Naive thymus-derived CD4-positive, alpha-beta T cell (primary cell): ENCODE data around the gene SRSF11. TPM values are rescaled to one million over a fixed set of nuclear protein-coding genes. Genes with fewer than 3 reads are reported as not detected.
"Not testable (repeated sequence)": the region's sequence is repeated elsewhere in the genome, so short reads cannot be mapped to it uniquely, and the experiment has no call there.

ENCODE experiments used
- ATAC-seq: fragments of 150-1000 bp; cut with Tn5 transposase; 2 replicates; pipeline ENCODE4 v1.10.0; 2021; ENCODE audit warnings: mild to moderate bottlenecking, moderate library complexity
- CTCF ChIA-PET: fragments of 350-600 bp; sonication (Branson Sonifier 250); formaldehyde crosslinking; loops from one replicate; lab custom pipeline; 2021; ENCODE audit warnings: antibody characterized with exemption; lab: Charles Lee
- POLR2A ChIA-PET: fragments of 350-600 bp; sonication (Branson Sonifier 250); formaldehyde crosslinking; loops from one replicate; lab custom pipeline; 2021; ENCODE audit warnings: antibody characterized with exemption, inconsistent platforms; lab: Charles Lee
- DNase-seq, 9 donors: peaks; one replicate each; pipeline versions ENCODE4 v3.0.0 to v3.0.0-alpha.2; 2020 to 2022; ENCODE audit warnings: mixed read lengths in 1 of 9
- H3K27ac ChIP-seq: one replicate; pipeline ENCODE4 v1.7.0; 2013; ENCODE audit warnings: mild to moderate bottlenecking, low read depth, low read length, moderate library complexity
- H3K27me3 ChIP-seq, 2 donors: one replicate each; pipeline ENCODE4 v1.7.0; 2013; ENCODE audit warnings: low read length in 2 of 2, mild to moderate bottlenecking in 2 of 2, moderate library complexity in 2 of 2; ENCODE audit not compliant: control insufficient read depth in 2 of 2, insufficient read depth in 2 of 2
- H3K36me3 ChIP-seq, 3 experiments: 1 replicate in 2 of 3; 2 replicates in 1 of 3; pipeline ENCODE4 v1.7.0; 2013; ENCODE audit warnings: low read length in 3 of 3, mild to moderate bottlenecking in 3 of 3, moderate library complexity in 1 of 3; ENCODE audit not compliant: insufficient read depth in 3 of 3, control insufficient read depth in 2 of 3
- H3K4me1 ChIP-seq, 2 donors: one replicate each; pipeline ENCODE4 v1.7.0; 2013; ENCODE audit warnings: low read length in 2 of 2, mild to moderate bottlenecking in 2 of 2, moderate library complexity in 1 of 2; ENCODE audit not compliant: control insufficient read depth in 2 of 2, insufficient read depth in 2 of 2
- H3K4me3 ChIP-seq: 2 replicates; pipeline ENCODE4 v1.7.0; 2013; ENCODE audit warnings: mild to moderate bottlenecking, low read length
- H3K9me3 ChIP-seq, 3 experiments: 1 replicate in 2 of 3; 2 replicates in 1 of 3; pipeline ENCODE4 v1.7.0; 2013; ENCODE audit warnings: low read length in 3 of 3; ENCODE audit not compliant: control insufficient read depth in 2 of 3
- H3K27ac Mint-ChIP-seq, 9 donors: one replicate each; pipeline ENCODE4 v1.8.0; 2020 to 2022; ENCODE audit warnings: mixed read lengths in 9 of 9, mild to moderate bottlenecking in 8 of 9, moderate library complexity in 5 of 9, inconsistent platforms in 2 of 9
- H3K27me3 Mint-ChIP-seq, 5 donors: one replicate each; pipeline ENCODE4 v1.8.0; 2021 to 2022; ENCODE audit warnings: mixed read lengths in 5 of 5, mild to moderate bottlenecking in 1 of 5
- H3K36me3 Mint-ChIP-seq, 5 donors: one replicate each; pipeline ENCODE4 v1.8.0; 2020 to 2022; ENCODE audit warnings: mixed read lengths in 5 of 5, mild to moderate bottlenecking in 3 of 5, inconsistent platforms in 1 of 5
- H3K4me1 Mint-ChIP-seq, 7 donors: one replicate each; pipeline ENCODE4 v1.8.0; 2020 to 2022; ENCODE audit warnings: mixed read lengths in 7 of 7, mild to moderate bottlenecking in 3 of 7, inconsistent platforms in 1 of 7
- H3K4me3 Mint-ChIP-seq, 10 donors: one replicate each; pipeline ENCODE4 v1.8.0; 2020 to 2022; ENCODE audit warnings: mild to moderate bottlenecking in 10 of 10, mixed read lengths in 10 of 10, moderate library complexity in 6 of 10, inconsistent platforms in 2 of 10
- H3K9me3 Mint-ChIP-seq, 11 donors: one replicate each; pipeline ENCODE4 v1.8.0; 2020 to 2022; ENCODE audit warnings: mixed read lengths in 11 of 11, mild to moderate bottlenecking in 4 of 11, inconsistent platforms in 1 of 11, moderate library complexity in 1 of 11
- intact Hi-C, 2 donors: fragments of 100-400 bp; cut with micrococcal nuclease; formaldehyde crosslinking; loops; one replicate each; pipeline ENCODE4 v1.15.1; 2023
- polyA plus RNA-seq, 2 donors: library from polyadenylated mRNA; unstranded; fragments of 300-500 nt; fragmentation: Illumina TruSeq; gene quantifications; one replicate each; pipeline ENCODE4 v1.2.3, GENCODE V29; 2021
- total RNA-seq, 6 experiments: library from RNA in 5 of 6; stranded (reverse) in 5 of 6; gene quantifications; 1 replicate in 5 of 6; 2 replicates in 1 of 6; pipeline ENCODE4 v1.2.3 and lab custom pipeline; 2021 to 2026

The SRSF11 gene, protein sequence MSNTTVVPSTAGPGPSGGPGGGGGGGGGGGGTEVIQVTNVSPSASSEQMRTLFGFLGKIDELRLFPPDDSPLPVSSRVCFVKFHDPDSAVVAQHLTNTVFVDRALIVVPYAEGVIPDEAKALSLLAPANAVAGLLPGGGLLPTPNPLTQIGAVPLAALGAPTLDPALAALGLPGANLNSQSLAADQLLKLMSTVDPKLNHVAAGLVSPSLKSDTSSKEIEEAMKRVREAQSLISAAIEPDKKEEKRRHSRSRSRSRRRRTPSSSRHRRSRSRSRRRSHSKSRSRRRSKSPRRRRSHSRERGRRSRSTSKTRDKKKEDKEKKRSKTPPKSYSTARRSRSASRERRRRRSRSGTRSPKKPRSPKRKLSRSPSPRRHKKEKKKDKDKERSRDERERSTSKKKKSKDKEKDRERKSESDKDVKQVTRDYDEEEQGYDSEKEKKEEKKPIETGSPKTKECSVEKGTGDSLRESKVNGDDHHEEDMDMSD
- total RNA-seq (100 to 1,000 TPM; 190 to 413 (median 372) TPM), polyA plus RNA-seq (100 to 1,000 TPM in 1 of 2 donors, 10 to 100 TPM in 1; 86.3 to 113 TPM), total RNA-seq (lab: John Stamatoyannopoulos, UW) (341 reads per million, percentile 97 among the genes with 10 or more reads in this experiment)

DNA sequence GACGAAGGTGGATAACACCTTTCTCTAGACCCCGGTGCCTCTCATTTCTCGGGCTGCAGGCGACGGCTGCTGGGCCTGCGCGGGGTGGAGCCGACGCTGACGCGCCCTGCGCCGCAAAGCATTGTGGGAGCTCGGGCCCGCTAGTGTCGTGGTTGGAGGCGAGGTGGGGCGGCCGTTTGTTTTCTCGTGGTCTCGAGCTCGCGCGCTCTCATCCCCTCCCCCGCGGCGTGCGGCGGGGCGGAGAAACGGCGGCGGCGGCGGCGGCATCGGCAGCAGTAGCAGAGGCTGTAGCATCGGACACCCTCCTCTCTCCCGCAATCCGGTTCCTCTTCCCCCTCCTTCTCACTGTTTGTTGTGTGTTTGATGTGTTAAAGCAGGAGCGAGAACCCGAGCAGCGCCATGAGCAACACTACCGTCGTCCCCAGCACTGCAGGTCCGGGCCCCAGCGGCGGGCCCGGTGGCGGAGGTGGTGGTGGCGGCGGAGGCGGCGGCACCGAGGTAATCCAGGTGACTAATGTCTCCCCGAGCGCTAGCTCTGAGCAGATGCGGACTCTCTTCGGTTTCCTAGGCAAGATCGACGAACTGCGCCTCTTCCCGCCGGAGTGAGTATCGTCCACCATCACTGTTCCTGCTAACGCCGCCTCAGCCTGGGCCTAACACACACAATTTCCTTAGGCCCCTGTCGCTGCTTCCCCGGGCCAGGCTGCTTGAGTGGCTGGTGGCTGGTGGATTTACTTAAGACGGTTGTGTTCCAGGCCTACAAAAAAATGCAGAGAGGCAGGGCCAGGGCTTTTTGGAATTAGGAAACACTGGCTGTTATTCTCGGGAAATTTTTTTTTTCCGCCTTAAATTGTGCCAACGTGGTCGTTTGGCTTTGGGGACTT lies at the start of gene SRSF11:
SRSF11 (plus strand) TSS at position 143 of the 884 bp plus-strand sequence; CDS start at position 400, 257 bp downstream.
- DNase-seq (peak; percentile 93 to 98 (median 96)), ATAC-seq (peak; percentile 98)
- no peaks in the 10 kb centered on the region for H3K27me3 ChIP-seq
- peak within 1 kb of the TSS; percentile 95 for H3K27ac ChIP-seq
- Mint-ChIP-seq H3K4me3 (peak within 1 kb of the TSS; percentile 86 to 95 (median 91)), H3K4me1 (peaks cover 29 to 65% (median 54%) of the 10 kb centered on the region in 7 donors), H3K27ac (peak within 1 kb of the TSS; percentile 92 to 99 (median 96)), H3K27me3 (peaks cover 0 to 2% (median 0%) of the 10 kb centered on the region in 5 donors), H3K9me3 (peaks cover 0 to 6% (median 0%) of the 10 kb centered on the region in 11 donors), H3K36me3 (peaks cover 0 to 19% (median 13%) of the 10 kb centered on the region in 5 donors)
- peak within 1 kb of the TSS; percentile 85 for H3K4me3 ChIP-seq
- CTCF ChIA-PET: interaction anchor here (0.7 to 1.2 kb wide), 2 partner anchors 133 to 860 kb away, joined by 3 to 4 read pairs; partner anchors contain the start of gene ANKRD13C
- no peaks in the 10 kb centered on the region for H3K9me3 ChIP-seq
- peaks cover 0 to 9% (median 0%) of the 10 kb centered on the region in 3 experiments for H3K36me3 ChIP-seq
- POLR2A ChIA-PET: interaction anchor here (0.6 to 6.6 kb wide), 11 partner anchors 9 to 859 kb away, joined by 3 to 108 read pairs (median 5); partner anchors contain the start of genes ANKRD13C, CTH, LRRC40 and ZRANB2
- H3K4me1 ChIP-seq: peaks cover 22 to 32% of the 10 kb centered on the region in 2 donors
- intact Hi-C loops: loop anchor here (1.0 kb wide), 5 partner anchors 16 to 860 kb away; partner anchors contain the start of genes ANKRD13C (in 2 of the 2), LRRC40 (in 2 of the 2), ZRANB2 (in 2 of the 2) and CTH (in 1 of the 2)

- ChIA-PET CTCF (no interaction called here), POLR2A (interaction anchor here (0.6 kb wide), 1 partner anchor 239 kb away, joined by 3 read pairs; the partner anchor contains the start of gene CTH)
- Histone ChIP-seq H3K27me3 (no peaks in the 10 kb centered on the region), H3K9me3 (no peaks in the 10 kb centered on the region), H3K36me3 (peaks cover 0 to 8% (median 0%) of the 10 kb centered on the region in 3 experiments), H3K27ac (no peak overlapping the region), H3K4me3 (no peak overlapping the region), H3K4me1 (no peaks in the 10 kb centered on the region)
- peaks cover 6 to 52% (median 14%) of the 10 kb centered on the region in 5 donors for H3K36me3 Mint-ChIP-seq
- no peak overlapping the region for H3K27ac Mint-ChIP-seq
- ATAC-seq: no peak
- H3K27me3 Mint-ChIP-seq: no peaks in the 10 kb centered on the region
- H3K4me1 Mint-ChIP-seq: peaks cover 0 to 12% (median 0%) of the 10 kb centered on the region in 7 donors
- no peak overlapping the region for H3K4me3 Mint-ChIP-seq
- DNase-seq: no peak
- no peaks in the 10 kb centered on the region for H3K9me3 Mint-ChIP-seq
- intact Hi-C loops: no loop called here
Measured at GRCh38 chr1:70171512-70171911, 49.7 kb upstream of the SRSF11 start.

DNA sequence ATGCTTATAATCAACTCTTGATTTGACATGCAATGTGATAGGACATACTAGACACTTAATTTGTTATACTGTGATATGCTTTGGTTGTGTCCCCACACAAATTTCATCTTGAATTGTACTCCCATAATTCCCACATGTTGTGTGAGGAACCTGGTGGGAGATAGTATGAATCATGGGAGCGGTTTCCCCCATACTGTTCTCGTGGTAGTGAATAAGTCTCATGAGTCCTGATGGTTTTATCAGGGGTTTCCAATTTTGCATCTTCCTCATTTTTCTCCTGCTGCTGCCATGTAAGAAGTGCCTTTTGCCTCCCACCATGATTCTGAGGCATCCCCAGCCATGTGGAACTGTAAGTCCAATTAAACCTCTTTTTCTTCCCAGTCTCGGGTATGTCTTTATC lies 36.0 kb upstream of the SRSF11 start:
- H3K36me3 ChIP-seq: peaks cover 0 to 12% (median 0%) of the 10 kb centered on the region in 3 experiments
- H3K4me1 ChIP-seq, H3K27ac ChIP-seq, H3K27me3 ChIP-seq, H3K9me3 ChIP-seq, H3K4me3 Mint-ChIP-seq, intact Hi-C loops, H3K9me3 Mint-ChIP-seq, DNase-seq, H3K27me3 Mint-ChIP-seq, CTCF ChIA-PET, ATAC-seq, POLR2A ChIA-PET, H3K4me3 ChIP-seq: not testable (repeated sequence)
- Mint-ChIP-seq H3K4me1 (peaks cover 0 to 11% (median 4%) of the 10 kb centered on the region in 7 donors), H3K36me3 (peaks cover 0 to 37% (median 22%) of the 10 kb centered on the region in 5 donors), H3K27ac (peak overlapping the region in 1 of 9 donors; percentile 51)

- intact Hi-C loops: no loop called here
- no peak for DNase-seq
- POLR2A ChIA-PET: no interaction called here
- H3K4me3 Mint-ChIP-seq: no peak overlapping the region
- no peak for ATAC-seq
- Histone ChIP-seq H3K9me3 (no peaks in the 10 kb centered on the region), H3K4me3 (no peak overlapping the region), H3K27ac (no peak overlapping the region), H3K4me1 (no peaks in the 10 kb centered on the region), H3K27me3 (no peaks in the 10 kb centered on the region), H3K36me3 (peaks cover 0 to 11% (median 0%) of the 10 kb centered on the region in 3 experiments)
- no peak overlapping the region for H3K27ac Mint-ChIP-seq
- H3K4me1 Mint-ChIP-seq: peaks cover 2 to 26% (median 14%) of the 10 kb centered on the region in 7 donors
- peaks cover 0 to 28% (median 12%) of the 10 kb centered on the region in 5 donors for H3K36me3 Mint-ChIP-seq
- peaks cover 0 to 5% (median 0%) of the 10 kb centered on the region in 11 donors for H3K9me3 Mint-ChIP-seq
- H3K27me3 Mint-ChIP-seq: no peaks in the 10 kb centered on the region
- CTCF ChIA-PET: no interaction called here
Measured at GRCh38 chr1:70188522-70188921, 32.7 kb upstream of the SRSF11 start.

- no peak overlapping the region for H3K4me3 Mint-ChIP-seq
- POLR2A ChIA-PET: no interaction called here
- H3K36me3 ChIP-seq: no peaks in the 10 kb centered on the region
- H3K36me3 Mint-ChIP-seq: peaks cover 0 to 24% (median 8%) of the 10 kb centered on the region in 5 donors
- no peak overlapping the region for H3K4me3 ChIP-seq
- CTCF ChIA-PET: no interaction called here
- ATAC-seq (no peak), DNase-seq (no peak)
- no peaks in the 10 kb centered on the region for H3K9me3 ChIP-seq
- H3K4me1 Mint-ChIP-seq: peaks cover 2 to 26% (median 16%) of the 10 kb centered on the region in 7 donors
- intact Hi-C loops: loop anchor here in 1 of 2 donors (5.0 kb wide), 1 partner anchor 37 kb away; no protein-coding TSS in a partner anchor
- H3K27me3 ChIP-seq: no peaks in the 10 kb centered on the region
- H3K4me1 ChIP-seq: no peaks in the 10 kb centered on the region
- no peak overlapping the region for H3K27ac ChIP-seq
- H3K27me3 Mint-ChIP-seq: no peaks in the 10 kb centered on the region
- H3K27ac Mint-ChIP-seq: no peak overlapping the region
- peaks cover 0 to 5% (median 0%) of the 10 kb centered on the region in 11 donors for H3K9me3 Mint-ChIP-seq
Measured at GRCh38 chr1:70190180-70190579, 31.0 kb upstream of the SRSF11 start.

DNA sequence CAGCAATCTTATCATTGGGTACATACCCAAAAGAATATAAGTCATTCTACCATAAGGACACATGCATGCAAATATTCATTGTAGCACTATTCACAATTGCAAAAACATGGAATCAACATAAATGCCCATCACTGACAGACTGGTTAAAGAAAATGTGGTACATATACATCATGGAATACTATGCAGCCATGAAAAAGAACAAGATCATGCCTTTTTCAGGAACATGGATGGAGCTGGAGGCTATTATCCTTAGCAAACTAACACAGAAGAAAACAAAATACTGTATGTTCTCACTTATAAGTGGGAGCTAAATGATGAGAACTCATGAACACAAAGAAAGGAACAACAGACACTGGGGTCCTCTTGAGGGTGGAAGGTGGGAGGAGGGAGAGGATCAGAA lies 28.7 kb upstream of the SRSF11 start:
- DNase-seq, H3K27me3 ChIP-seq, H3K4me3 ChIP-seq, H3K27ac ChIP-seq, H3K27me3 Mint-ChIP-seq, H3K36me3 Mint-ChIP-seq, H3K9me3 ChIP-seq, H3K27ac Mint-ChIP-seq, H3K36me3 ChIP-seq, POLR2A ChIA-PET, H3K4me1 ChIP-seq, CTCF ChIA-PET, H3K9me3 Mint-ChIP-seq, ATAC-seq, H3K4me3 Mint-ChIP-seq: not testable (repeated sequence)
- intact Hi-C loops: loop anchor here in 1 of 2 donors (5.0 kb wide), 1 partner anchor 35 kb away; no protein-coding TSS in a partner anchor
- H3K4me1 Mint-ChIP-seq: peaks cover 2 to 34% (median 21%) of the 10 kb centered on the region in 7 donors
